Calu3 (cell line): Measurements from ENCODE around the gene NMS. TPM values are rescaled to one million over a fixed set of nuclear protein-coding genes. Genes with fewer than 3 reads are reported as not detected.

Source experiments
- BruUV-seq: library from RNA; stranded (reverse); fragments of 400-500 nt; replicated peaks from 2 replicates; lab custom pipeline; 2021; lab: Mats Ljungman, UMichigan
- CTCF ChIA-PET: fragments of 300-600 bp; sonication (Branson Sonifier 250); formaldehyde crosslinking; loops from one replicate; lab custom pipeline; 2022; ENCODE audit warnings: antibody characterized with exemption; lab: Charles Lee
- DNase-seq: peaks from one replicate; pipeline ENCODE4 v3.0.0; 2022
- H3K27ac Mint-ChIP-seq: one replicate; pipeline ENCODE4 v1.8.0; 2022; ENCODE audit warnings: mixed read lengths; ENCODE audit not compliant: unreplicated experiment
- H3K27me3 Mint-ChIP-seq: one replicate; pipeline ENCODE4 v1.8.0; 2022; ENCODE audit warnings: mixed read lengths; ENCODE audit not compliant: unreplicated experiment
- H3K36me3 Mint-ChIP-seq: one replicate; pipeline ENCODE4 v1.8.0; 2022; ENCODE audit warnings: mild to moderate bottlenecking, moderate library complexity, mixed read lengths; ENCODE audit not compliant: insufficient read depth, unreplicated experiment
- H3K4me1 Mint-ChIP-seq: one replicate; pipeline ENCODE4 v1.8.0; 2022; ENCODE audit warnings: mild to moderate bottlenecking, low read depth, mixed read lengths; ENCODE audit not compliant: unreplicated experiment
- H3K4me3 Mint-ChIP-seq: one replicate; pipeline ENCODE4 v1.8.0; 2022; ENCODE audit warnings: mild to moderate bottlenecking, low read depth, moderate library complexity, mixed read lengths; ENCODE audit not compliant: unreplicated experiment
- H3K9me3 Mint-ChIP-seq: one replicate; pipeline ENCODE4 v1.8.0; 2022; ENCODE audit warnings: low read depth, mixed read lengths; ENCODE audit not compliant: unreplicated experiment
- intact Hi-C: fragments of 100-400 bp; cut with micrococcal nuclease; formaldehyde crosslinking; loops from one replicate; pipeline ENCODE4 v1.10.0; 2022; ENCODE audit not compliant: unreplicated experiment
- total RNA-seq: library from RNA; stranded (reverse); gene quantifications from 2 replicates; pipeline ENCODE4 v1.2.3, GENCODE V29; 2022
- TF ChIP-seq, protein P1 (sequence below): fragments of 200-600 bp; IDR thresholded peaks from one replicate; pipeline ENCODE4 v1.8.0; 2022; ENCODE audit warnings: antibody characterized with exemption; ENCODE audit not compliant: unreplicated experiment

Gene NMS
- total RNA-seq, 1 experiment from 2014 or later, result not detected

DNA sequence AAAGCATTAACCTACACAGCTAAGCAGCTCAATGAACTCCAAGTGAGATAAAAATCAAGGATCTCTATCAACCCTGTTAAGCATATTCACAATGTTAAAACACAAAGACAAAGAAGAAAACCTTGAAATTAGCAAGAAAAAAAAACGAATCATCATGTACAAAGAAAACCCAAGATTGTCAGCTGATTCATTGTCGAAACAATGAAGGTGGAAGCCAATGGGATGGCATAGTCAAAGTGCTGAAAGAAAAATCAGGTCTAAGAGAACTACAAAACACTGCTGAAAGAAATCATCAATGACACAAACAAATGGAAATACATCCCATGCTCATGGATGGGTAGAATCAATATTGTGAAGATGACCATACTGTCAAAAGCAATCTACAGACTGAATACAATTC lies 32.5 kb downstream of the NMS start:
- H3K36me3 Mint-ChIP-seq, result no peaks in the 10 kb centered on the region
- H3K9me3 Mint-ChIP-seq, result peaks cover 5% of the 10 kb centered on the region
- H3K27ac Mint-ChIP-seq, result no peak overlapping the region
- peaks cover 47% of the 10 kb centered on the region for H3K27me3 Mint-ChIP-seq
- CTCF ChIA-PET, result no interaction called here
- no peaks in the 10 kb centered on the region for H3K4me1 Mint-ChIP-seq
- H3K4me3 Mint-ChIP-seq, result no peak overlapping the region
- TF ChIP-seq, protein P1, sequence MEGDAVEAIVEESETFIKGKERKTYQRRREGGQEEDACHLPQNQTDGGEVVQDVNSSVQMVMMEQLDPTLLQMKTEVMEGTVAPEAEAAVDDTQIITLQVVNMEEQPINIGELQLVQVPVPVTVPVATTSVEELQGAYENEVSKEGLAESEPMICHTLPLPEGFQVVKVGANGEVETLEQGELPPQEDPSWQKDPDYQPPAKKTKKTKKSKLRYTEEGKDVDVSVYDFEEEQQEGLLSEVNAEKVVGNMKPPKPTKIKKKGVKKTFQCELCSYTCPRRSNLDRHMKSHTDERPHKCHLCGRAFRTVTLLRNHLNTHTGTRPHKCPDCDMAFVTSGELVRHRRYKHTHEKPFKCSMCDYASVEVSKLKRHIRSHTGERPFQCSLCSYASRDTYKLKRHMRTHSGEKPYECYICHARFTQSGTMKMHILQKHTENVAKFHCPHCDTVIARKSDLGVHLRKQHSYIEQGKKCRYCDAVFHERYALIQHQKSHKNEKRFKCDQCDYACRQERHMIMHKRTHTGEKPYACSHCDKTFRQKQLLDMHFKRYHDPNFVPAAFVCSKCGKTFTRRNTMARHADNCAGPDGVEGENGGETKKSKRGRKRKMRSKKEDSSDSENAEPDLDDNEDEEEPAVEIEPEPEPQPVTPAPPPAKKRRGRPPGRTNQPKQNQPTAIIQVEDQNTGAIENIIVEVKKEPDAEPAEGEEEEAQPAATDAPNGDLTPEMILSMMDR, result no peak
- DNase-seq, result no peak
- intact Hi-C loops, result no loop called here
- no TSS peak for BruUV-seq

DNA sequence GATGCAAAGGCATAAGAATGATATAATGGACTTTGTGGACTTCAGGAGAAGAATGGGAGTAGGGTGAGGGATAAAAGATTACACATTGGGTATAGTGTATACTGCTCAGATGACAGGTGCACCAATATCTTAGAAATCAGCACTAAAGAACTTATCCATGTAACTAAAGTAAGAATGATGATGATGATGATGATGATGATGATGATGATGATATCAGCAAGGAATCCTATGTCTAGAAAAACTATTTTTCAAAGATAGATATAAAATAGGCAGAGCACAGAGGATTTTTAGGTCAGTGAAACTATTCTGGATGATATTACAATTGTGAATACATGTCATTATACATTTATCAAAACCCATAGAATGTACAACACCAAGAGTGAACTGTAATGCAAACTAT lies 34.3 kb downstream of the NMS start:
- Mint-ChIP-seq H3K36me3 (no peaks in the 10 kb centered on the region), H3K27me3 (peaks cover 30% of the 10 kb centered on the region), H3K4me3 (no peak overlapping the region), H3K9me3 (peaks cover 5% of the 10 kb centered on the region), H3K4me1 (no peaks in the 10 kb centered on the region), H3K27ac (no peak overlapping the region)
- TF ChIP-seq, protein P1, result no peak
- intact Hi-C loops, result no loop called here
- DNase-seq, result no peak
- no TSS peak for BruUV-seq
- CTCF ChIA-PET, result no interaction called here

DNA sequence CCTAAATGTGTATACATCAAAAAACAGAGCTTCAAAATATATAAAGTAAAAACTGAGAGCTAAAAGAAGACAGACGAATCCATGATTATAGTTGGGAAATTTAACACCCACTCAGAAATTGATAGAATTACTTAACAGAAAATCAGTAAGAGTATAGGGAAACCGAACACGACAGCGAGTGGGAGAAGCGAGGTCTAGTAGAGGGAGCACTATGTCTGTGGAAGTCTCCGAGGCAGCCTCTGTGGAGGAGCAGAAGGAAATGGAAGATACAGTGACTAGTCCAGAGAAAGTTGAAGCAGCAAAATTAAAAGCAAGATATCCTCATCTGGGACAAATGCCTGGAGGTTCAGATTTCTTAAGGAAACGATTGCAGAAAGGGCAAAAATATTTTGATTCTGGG lies 38.8 kb downstream of the NMS start:
- H3K36me3 Mint-ChIP-seq, result no peaks in the 10 kb centered on the region
- H3K27me3 Mint-ChIP-seq, result no peaks in the 10 kb centered on the region
- intact Hi-C loops, result no loop called here
- TF ChIP-seq, protein P1, result no peak
- no peaks in the 10 kb centered on the region for H3K4me1 Mint-ChIP-seq
- no TSS peak for BruUV-seq
- no peak for DNase-seq
- CTCF ChIA-PET, result no interaction called here
- no peaks in the 10 kb centered on the region for H3K9me3 Mint-ChIP-seq
- no peak overlapping the region for H3K27ac Mint-ChIP-seq
- H3K4me3 Mint-ChIP-seq, result no peak overlapping the region

DNA sequence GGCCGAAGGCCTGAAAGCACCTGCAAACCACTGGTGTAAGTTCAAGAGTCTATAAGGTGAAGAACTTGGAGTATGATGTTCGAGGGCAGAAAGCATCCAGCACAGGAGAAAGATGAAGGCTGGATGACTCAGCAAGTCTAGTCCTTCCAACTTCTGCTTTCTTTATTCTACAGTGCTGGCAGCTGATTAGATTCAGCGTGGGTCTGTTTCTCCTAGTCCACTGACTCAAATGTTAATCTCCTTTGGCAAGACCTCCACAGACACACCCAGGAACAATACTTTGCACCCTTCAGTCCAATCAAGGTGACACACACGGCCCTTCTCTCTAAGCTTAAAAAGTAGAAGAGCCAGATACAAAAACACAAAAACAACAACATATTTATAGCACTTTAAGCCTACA lies 43.4 kb downstream of the NMS start:
- no peak overlapping the region for H3K27ac Mint-ChIP-seq
- TF ChIP-seq, protein P1, result no peak
- H3K4me1 Mint-ChIP-seq, result no peaks in the 10 kb centered on the region
- no peaks in the 10 kb centered on the region for H3K9me3 Mint-ChIP-seq
- intact Hi-C loops, result no loop called here
- CTCF ChIA-PET, result no interaction called here
- DNase-seq, result no peak
- no peaks in the 10 kb centered on the region for H3K27me3 Mint-ChIP-seq
- no TSS peak for BruUV-seq
- H3K4me3 Mint-ChIP-seq, result no peak overlapping the region
- H3K36me3 Mint-ChIP-seq, result no peaks in the 10 kb centered on the region
